ENCODE data around the gene UVRAG. TPM values are rescaled to one million over a fixed set of nuclear protein-coding genes. Genes with fewer than 3 reads are reported as not detected.

Gene UVRAG
- total RNA-seq, 1 donor from 2014 or later = 20.2 TPM

GRCh38 chr11:76033699-76034098 is 218.7 kb downstream of the UVRAG start:
- no peak for DNase-seq (ENCODE audit: extremely low spot score, unreplicated experiment)
- Mint-ChIP-seq H3K27me3 (ENCODE audit: unreplicated experiment) (no peaks in the 10 kb centered on the region), H3K27ac (ENCODE audit: unreplicated experiment) (no peak overlapping the region), H3K4me3 (ENCODE audit: unreplicated experiment) (no peak overlapping the region), H3K9me3 (ENCODE audit: unreplicated experiment) (no peaks in the 10 kb centered on the region), H3K36me3 (ENCODE audit: unreplicated experiment) (no peaks in the 10 kb centered on the region), H3K4me1 (ENCODE audit: unreplicated experiment) (peaks cover 46% of the 10 kb centered on the region)
- TF ChIP-seq CTCF (IDR thresholded peaks at IDR 0.05) = no peak

GRCh38 chr11:76035020-76035419 is 220.0 kb downstream of the UVRAG start:
- no peaks in the 10 kb centered on the region for H3K27me3 Mint-ChIP-seq (ENCODE audit: unreplicated experiment)
- peaks cover 38% of the 10 kb centered on the region for H3K4me1 Mint-ChIP-seq (ENCODE audit: unreplicated experiment)
- H3K27ac Mint-ChIP-seq (ENCODE audit: unreplicated experiment) = no peak overlapping the region
- no peaks in the 10 kb centered on the region for H3K36me3 Mint-ChIP-seq (ENCODE audit: unreplicated experiment)
- no peaks in the 10 kb centered on the region for H3K9me3 Mint-ChIP-seq (ENCODE audit: unreplicated experiment)
- no peak overlapping the region for H3K4me3 Mint-ChIP-seq (ENCODE audit: unreplicated experiment)
- no peak for DNase-seq (ENCODE audit: extremely low spot score, unreplicated experiment)
- no peak for TF ChIP-seq CTCF (IDR thresholded peaks at IDR 0.05)

- Mint-ChIP-seq H3K36me3 (ENCODE audit: unreplicated experiment) (peaks cover 5% of the 10 kb centered on the region), H3K27me3 (ENCODE audit: unreplicated experiment) (no peaks in the 10 kb centered on the region), H3K4me1 (ENCODE audit: unreplicated experiment) (peaks cover 19% of the 10 kb centered on the region), H3K9me3 (ENCODE audit: unreplicated experiment) (no peaks in the 10 kb centered on the region), H3K4me3 (ENCODE audit: unreplicated experiment) (no peak overlapping the region), H3K27ac (ENCODE audit: unreplicated experiment) (no peak overlapping the region)
- no peak for DNase-seq (ENCODE audit: extremely low spot score, unreplicated experiment)
- no peak for TF ChIP-seq CTCF (IDR thresholded peaks at IDR 0.05)
These were observed 223.6 kb downstream of the UVRAG start for GRCh38 chr11:76038608-76039007.

- H3K36me3 Mint-ChIP-seq (ENCODE audit: unreplicated experiment) = peaks cover 5% of the 10 kb centered on the region
- H3K4me3 Mint-ChIP-seq (ENCODE audit: unreplicated experiment) = no peak overlapping the region
- no peak for DNase-seq (ENCODE audit: extremely low spot score, unreplicated experiment)
- H3K4me1 Mint-ChIP-seq (ENCODE audit: unreplicated experiment) = peaks cover 29% of the 10 kb centered on the region
- H3K27ac Mint-ChIP-seq (ENCODE audit: unreplicated experiment) = no peak overlapping the region
- no peaks in the 10 kb centered on the region for H3K27me3 Mint-ChIP-seq (ENCODE audit: unreplicated experiment)
- H3K9me3 Mint-ChIP-seq (ENCODE audit: unreplicated experiment) = no peaks in the 10 kb centered on the region
- no peak for TF ChIP-seq CTCF (IDR thresholded peaks at IDR 0.05)
These were observed 226.2 kb downstream of the UVRAG start for GRCh38 chr11:76041208-76041607.

GRCh38 chr11:76044750-76045320 is 229.8 kb downstream of the UVRAG start:
- no peak for TF ChIP-seq CTCF (IDR thresholded peaks at IDR 0.05)
- H3K36me3 Mint-ChIP-seq (ENCODE audit: unreplicated experiment) = peaks cover 5% of the 10 kb centered on the region
- H3K4me3 Mint-ChIP-seq (ENCODE audit: unreplicated experiment) = no peak overlapping the region
- H3K4me1 Mint-ChIP-seq (ENCODE audit: unreplicated experiment) = peaks cover 50% of the 10 kb centered on the region
- no peak for DNase-seq (ENCODE audit: extremely low spot score, unreplicated experiment)
- H3K27me3 Mint-ChIP-seq (ENCODE audit: unreplicated experiment) = no peaks in the 10 kb centered on the region
- H3K9me3 Mint-ChIP-seq (ENCODE audit: unreplicated experiment) = no peaks in the 10 kb centered on the region
- no peak overlapping the region for H3K27ac Mint-ChIP-seq (ENCODE audit: unreplicated experiment)

All from osteocyte (in vitro differentiated cells).